ENCODE measurements around the gene FGF10. TPM values are rescaled to one million over a fixed set of nuclear protein-coding genes. Genes with fewer than 3 reads are reported as not detected.

FGF10 gene
- total RNA-seq, 1 experiment from 2014 or later: not detected

- CTCF ChIA-PET: no interaction called here
- BruUV-seq (replicated peaks): no TSS peak
- Histone ChIP-seq H3F3A (ENCODE audit: low read length, unreplicated experiment) (no peaks in the 10 kb centered on the region), H3K4me1 (ENCODE audit: insufficient read depth, low read length) (no peaks in the 10 kb centered on the region), H3K9me2 (replicated peaks; ENCODE audit: low read length) (no peaks in the 10 kb centered on the region), H3K9me3 (ENCODE audit: low read length) (no peaks in the 10 kb centered on the region), H3K9ac (ENCODE audit: low read length) (no peak overlapping the region), H3K27me3 (ENCODE audit: low read length) (peaks cover 29% of the 10 kb centered on the region), H3K4me3 (ENCODE audit: low read length) (no peak overlapping the region), H3K79me2 (ENCODE audit: low read length) (no peaks in the 10 kb centered on the region), H3K27ac (ENCODE audit: low read length) (no peak overlapping the region), H3K36me3 (ENCODE audit: low read depth, low read length) (no peaks in the 10 kb centered on the region), H2AFZ (ENCODE audit: low read length) (no peak overlapping the region), H3K4me2 (ENCODE audit: low read length) (no peak overlapping the region), H4K20me1 (ENCODE audit: low read length) (no peaks in the 10 kb centered on the region)
- no peak for ATAC-seq
- TF ChIP-seq EZH2phosphoT487 (IDR thresholded peaks at IDR 0.05; ENCODE audit: borderline replicate concordance, low read length) (no peak), EZH2 (IDR thresholded peaks at IDR 0.05; ENCODE audit: low read length, unreplicated experiment) (no peak), CTCF (conservative IDR thresholded peaks at IDR 0.05; ENCODE audit: low read depth, low read length) (no peak)
- DNase-seq: no peak
- POLR2A ChIA-PET (ENCODE audit: unreplicated experiment): no interaction called here
- intact Hi-C loops (cut with micrococcal nuclease): no loop called here
These were observed 128.4 kb downstream of the FGF10 start for GRCh38 chr5:44260793-44261192.

- POLR2A ChIA-PET (ENCODE audit: unreplicated experiment): no interaction called here
- H2AFZ ChIP-seq (ENCODE audit: low read length): no peak overlapping the region
These were observed 131.4 kb downstream of the FGF10 start for GRCh38 chr5:44257653-44258365.

More at GRCh38 chr5:44257653-44258365, 131.4 kb downstream of the FGF10 start:
- Histone ChIP-seq H3K9me2 (replicated peaks; ENCODE audit: low read length) (no peaks in the 10 kb centered on the region), H3K9me3 (ENCODE audit: low read length) (no peaks in the 10 kb centered on the region), H3K9ac (ENCODE audit: low read length) (no peak overlapping the region), H3K27ac (ENCODE audit: low read length) (no peak overlapping the region), H3K4me1 (ENCODE audit: insufficient read depth, low read length) (no peaks in the 10 kb centered on the region), H3K4me2 (ENCODE audit: low read length) (no peak overlapping the region), H3K4me3 (ENCODE audit: low read length) (no peak overlapping the region), H3F3A (ENCODE audit: low read length, unreplicated experiment) (no peaks in the 10 kb centered on the region), H3K36me3 (ENCODE audit: low read depth, low read length) (no peaks in the 10 kb centered on the region), H3K79me2 (ENCODE audit: low read length) (no peaks in the 10 kb centered on the region), H3K27me3 (ENCODE audit: low read length) (peaks cover 22% of the 10 kb centered on the region), H4K20me1 (ENCODE audit: low read length) (no peaks in the 10 kb centered on the region)
- no peak for TF ChIP-seq EZH2 (IDR thresholded peaks at IDR 0.05; ENCODE audit: low read length, unreplicated experiment)
- TF ChIP-seq CTCF (conservative IDR thresholded peaks at IDR 0.05; ENCODE audit: low read depth, low read length): no peak
- TF ChIP-seq EZH2phosphoT487 (IDR thresholded peaks at IDR 0.05; ENCODE audit: borderline replicate concordance, low read length): no peak
- CTCF ChIA-PET: interaction anchor here (0.6 kb wide), 1 partner anchor 549 kb away, joined by 3 read pairs; no protein-coding TSS in a partner anchor
- no TSS peak for BruUV-seq (replicated peaks)
- DNase-seq (no peak), ATAC-seq (no peak)
- intact Hi-C loops (cut with micrococcal nuclease): no loop called here

Measured in PC-3 (cell line).